Measurements from ENCODE around the gene ZNF234.
A peak's percentile ranks its signal among the peaks of the same experiment; 100 is the strongest.

The ZNF234 gene

DNA sequence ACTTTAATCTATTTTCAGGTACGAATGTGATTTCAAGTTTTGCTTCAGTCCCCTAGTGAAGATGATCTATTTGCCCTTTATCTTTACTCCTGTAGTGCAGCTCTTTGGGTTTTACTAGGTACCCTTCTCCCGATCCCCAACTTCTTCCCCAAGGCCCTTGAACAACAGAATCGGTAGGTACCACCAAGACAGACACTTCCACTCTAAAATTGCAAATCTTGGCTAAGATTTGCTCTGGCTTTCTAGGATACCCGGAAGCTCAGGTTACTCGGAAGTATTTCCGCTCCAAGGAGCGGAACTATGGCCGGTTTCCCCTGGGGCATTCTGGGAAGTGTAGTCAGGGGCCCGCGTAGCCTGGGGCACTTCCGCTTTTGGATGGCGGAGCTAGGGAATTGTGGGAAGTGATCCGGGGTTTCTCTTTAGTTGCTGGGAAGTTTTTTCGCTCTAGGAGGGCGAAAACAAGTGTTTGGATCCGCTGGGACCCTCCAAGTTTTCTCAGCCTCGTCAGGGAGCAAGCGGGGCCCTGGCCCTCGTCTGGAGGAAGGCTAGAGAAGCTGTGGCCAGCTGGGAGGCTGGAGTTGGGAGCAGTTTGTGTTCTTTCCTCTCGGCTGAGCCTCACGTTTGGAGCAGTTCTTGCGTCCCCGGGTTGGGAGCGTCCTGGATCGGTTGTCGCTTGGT is 65.9 kb downstream of the ZNF234 start:
- no peaks in the 10 kb centered on the region for H3K79me2 ChIP-seq (ENCODE audit: insufficient read depth, low read length)
- peak overlapping the region; percentile 58 for H3K4me2 ChIP-seq (ENCODE audit: low read depth, low read length, poor library complexity, severe bottlenecking)
- no peaks in the 10 kb centered on the region for H3K9me3 ChIP-seq (ENCODE audit: insufficient read depth, low read depth, low read length)
- peak overlapping the region; percentile 85 for H3K9ac ChIP-seq (ENCODE audit: low read depth, low read length, poor library complexity, severe bottlenecking)
- H3K36me3 ChIP-seq (ENCODE audit: insufficient read depth, low read length), result no peaks in the 10 kb centered on the region
- H3K9me2 ChIP-seq (replicated peaks; ENCODE audit: low read depth, low read length), result no peaks in the 10 kb centered on the region
- no peaks in the 10 kb centered on the region for H4K20me1 ChIP-seq (ENCODE audit: insufficient read depth, low read length, poor library complexity, severe bottlenecking)
- no peak for TF ChIP-seq EZH2phosphoT487 (IDR thresholded peaks at IDR 0.05; ENCODE audit: borderline replicate concordance)
- TF ChIP-seq, protein P1, sequence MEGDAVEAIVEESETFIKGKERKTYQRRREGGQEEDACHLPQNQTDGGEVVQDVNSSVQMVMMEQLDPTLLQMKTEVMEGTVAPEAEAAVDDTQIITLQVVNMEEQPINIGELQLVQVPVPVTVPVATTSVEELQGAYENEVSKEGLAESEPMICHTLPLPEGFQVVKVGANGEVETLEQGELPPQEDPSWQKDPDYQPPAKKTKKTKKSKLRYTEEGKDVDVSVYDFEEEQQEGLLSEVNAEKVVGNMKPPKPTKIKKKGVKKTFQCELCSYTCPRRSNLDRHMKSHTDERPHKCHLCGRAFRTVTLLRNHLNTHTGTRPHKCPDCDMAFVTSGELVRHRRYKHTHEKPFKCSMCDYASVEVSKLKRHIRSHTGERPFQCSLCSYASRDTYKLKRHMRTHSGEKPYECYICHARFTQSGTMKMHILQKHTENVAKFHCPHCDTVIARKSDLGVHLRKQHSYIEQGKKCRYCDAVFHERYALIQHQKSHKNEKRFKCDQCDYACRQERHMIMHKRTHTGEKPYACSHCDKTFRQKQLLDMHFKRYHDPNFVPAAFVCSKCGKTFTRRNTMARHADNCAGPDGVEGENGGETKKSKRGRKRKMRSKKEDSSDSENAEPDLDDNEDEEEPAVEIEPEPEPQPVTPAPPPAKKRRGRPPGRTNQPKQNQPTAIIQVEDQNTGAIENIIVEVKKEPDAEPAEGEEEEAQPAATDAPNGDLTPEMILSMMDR (conservative IDR thresholded peaks at IDR 0.05; ENCODE audit: low read length), result no peak
- H2AFZ ChIP-seq (ENCODE audit: low read length), result peak overlapping the region; percentile 76
- H3F3A ChIP-seq (ENCODE audit: low read depth), result no peaks in the 10 kb centered on the region
- H3K27me3 ChIP-seq (ENCODE audit: insufficient read depth, low read length, poor library complexity, severe bottlenecking), result peaks cover 42% of the 10 kb centered on the region
- H3K4me1 ChIP-seq (ENCODE audit: insufficient read depth, low read length, poor library complexity, severe bottlenecking), result peaks cover 8% of the 10 kb centered on the region
- H3K4me3 ChIP-seq (ENCODE audit: low read length, poor library complexity, severe bottlenecking), result peak overlapping the region; percentile 79
